HTR-8/SVneo (cell line): ENCODE data around the gene AGBL1.

Experiments used
- DNase-seq: peaks from one replicate; pipeline ENCODE4 v3.0.0; 2011; ENCODE audit warnings: low spot score, mixed read lengths; ENCODE audit not compliant: insufficient read length
- FAIRE-seq: peaks from 2 replicates; lab custom pipeline; 2011; peaks lifted over from hg19 to GRCh38; lab: Jason Lieb, UNC

The AGBL1 gene

DNA sequence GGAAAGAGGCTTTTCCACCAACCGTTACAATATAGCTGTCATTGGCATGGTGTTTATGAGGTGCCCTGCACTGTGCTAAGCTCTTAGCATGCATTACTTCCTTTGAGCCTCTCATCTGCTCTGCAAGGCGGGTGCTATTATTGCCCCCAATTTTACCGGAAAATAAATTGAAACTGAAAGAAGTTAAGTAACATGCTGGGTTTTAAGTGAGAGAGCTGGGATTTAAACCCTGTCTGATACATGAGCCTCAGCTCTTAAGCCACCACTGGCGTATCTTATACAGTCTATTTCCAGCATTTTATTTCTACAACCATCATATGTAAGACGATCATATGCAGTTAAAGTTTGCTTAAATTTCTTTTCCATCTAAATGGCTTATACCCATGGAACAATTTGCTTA lies 81.6 kb downstream of the AGBL1 start:
- FAIRE-seq (no peak), DNase-seq (no peak)

DNA sequence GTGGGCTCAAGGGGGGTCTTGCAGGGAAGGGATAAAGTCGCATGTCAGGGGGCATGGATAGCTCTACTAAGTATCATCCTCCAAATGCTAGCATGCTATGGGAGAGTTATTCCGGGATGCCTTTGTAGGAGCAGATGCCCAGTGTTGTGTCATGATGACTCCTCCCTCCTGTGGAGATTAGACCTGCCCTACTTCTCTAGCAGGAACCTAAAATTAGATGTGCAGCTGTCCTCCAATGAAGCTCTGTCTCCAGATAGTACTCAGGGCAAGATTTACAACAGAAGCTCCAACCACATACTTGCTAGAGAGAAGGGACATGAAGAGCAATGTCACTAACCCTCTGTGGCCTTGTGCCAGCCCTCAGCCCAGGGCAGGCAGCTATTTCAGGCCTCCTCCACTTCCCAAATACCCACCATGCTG lies 82.5 kb downstream of the AGBL1 start:
- no peak for DNase-seq
- FAIRE-seq = no peak

DNA sequence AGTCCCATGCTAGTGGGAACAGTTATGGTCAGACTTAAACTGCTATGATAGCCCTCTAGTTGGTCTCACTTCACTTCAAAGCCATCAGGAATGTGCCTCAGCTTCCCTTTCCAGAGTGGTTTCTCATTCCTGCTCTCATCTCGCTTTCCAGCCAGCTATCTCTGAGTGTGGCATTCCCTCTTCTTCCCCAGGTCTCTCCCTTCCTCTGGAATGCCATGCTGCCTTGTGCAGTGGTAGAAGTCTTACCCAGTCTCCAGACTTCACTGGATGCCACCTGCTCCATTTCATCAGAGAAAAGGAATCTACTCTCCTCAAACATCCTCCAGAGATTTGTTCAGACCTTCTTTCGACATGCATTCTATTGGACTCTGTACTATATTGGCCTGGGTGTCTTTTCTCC lies 83.0 kb downstream of the AGBL1 start:
- FAIRE-seq (no peak), DNase-seq (no peak)

DNA sequence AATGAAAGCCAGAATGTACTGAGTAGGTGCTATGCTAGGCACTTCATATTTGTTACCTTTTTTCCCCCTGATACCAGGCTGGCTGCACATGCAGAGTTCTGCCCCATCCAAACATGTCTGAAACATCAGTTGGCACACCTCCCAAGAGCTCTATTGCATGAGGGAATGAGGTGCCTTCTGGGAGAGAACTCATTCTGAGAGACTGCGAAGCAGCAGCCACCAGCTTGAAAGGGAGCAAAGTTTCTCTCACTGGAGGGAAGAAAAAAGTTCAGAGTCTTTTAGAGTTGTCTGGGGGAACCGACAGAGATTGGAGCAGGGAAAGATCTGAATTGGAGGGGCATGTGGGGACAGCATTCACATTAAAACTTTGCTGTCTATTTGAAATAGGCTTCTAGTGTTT lies 84.1 kb downstream of the AGBL1 start:
- DNase-seq (no peak), FAIRE-seq (no peak)

DNA sequence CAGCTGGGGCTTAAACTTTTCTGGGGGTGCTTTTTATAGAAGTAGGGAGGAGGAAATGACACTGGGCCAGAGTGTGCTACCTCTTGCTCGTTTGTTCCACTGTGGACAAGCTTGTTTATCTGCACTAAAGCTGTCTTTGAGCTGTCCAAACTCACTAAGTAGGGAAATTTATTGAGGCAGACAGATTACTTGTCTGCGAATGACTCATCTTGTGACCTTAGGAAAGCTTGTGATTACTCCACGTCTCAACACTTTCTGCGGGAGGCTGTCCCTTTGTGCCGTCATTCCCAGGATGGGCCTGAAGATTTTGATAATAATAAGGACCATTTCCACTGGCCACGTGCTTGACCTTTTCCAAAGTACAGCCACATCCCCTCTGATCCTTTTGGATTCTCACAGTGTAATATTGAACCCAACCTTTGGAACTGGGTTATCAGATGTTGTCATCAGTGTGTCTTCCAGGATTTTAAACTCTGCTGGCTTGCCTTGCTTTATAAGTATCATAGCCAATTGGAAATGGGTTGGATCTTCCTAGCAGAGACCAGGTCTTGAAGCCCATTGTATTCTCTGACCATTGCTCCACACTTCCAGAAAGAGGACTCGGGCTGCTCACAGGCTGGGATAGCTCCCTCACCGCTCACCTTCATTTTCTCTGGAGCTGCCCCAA lies 84.7 kb downstream of the AGBL1 start:
- DNase-seq (no peak), FAIRE-seq (no peak)

DNA sequence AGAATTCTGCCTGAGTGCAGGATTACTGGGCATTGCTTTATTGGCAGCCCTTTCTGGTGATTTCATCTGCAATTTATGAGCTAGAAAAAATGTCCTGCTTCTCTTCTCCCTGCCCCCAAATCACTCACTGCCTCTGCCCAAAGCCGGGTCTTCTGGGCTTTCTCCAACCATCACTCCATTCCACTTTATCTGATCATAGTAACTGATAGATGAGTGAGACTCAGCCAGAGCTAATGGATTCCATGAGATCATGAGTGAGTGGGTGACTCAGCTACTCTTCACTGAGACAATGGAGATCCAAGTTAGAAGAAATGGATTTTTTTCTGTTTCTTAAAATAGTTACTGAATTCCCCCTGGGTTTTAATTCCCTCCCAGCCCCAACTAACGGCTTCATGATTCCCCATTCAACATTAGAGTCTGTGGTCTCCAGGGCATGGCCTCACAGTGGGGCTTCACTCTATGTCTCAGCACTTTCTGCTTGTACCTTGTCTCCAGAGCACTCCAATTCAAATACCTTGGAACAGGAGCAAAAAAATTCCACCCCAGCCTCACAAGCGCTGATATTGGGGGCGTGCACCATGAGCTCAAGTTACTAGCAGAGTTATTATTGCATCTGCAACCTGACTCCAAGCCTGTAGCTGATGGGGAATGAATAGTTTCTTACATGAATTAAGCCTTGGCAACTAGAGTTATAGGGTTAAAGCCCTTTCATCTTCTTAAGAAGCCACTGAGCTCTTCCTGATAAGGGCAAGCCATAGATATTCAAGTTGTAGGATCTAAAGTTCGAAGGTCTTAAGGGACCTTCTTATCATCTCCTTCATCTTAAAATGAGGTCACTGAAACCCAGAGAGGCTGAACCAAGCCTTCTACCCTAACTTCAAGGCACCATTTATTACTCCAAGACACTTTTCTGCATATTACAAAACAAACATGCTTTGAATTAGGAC lies 85.9 kb downstream of the AGBL1 start:
- FAIRE-seq (no peak), DNase-seq (no peak)

DNA sequence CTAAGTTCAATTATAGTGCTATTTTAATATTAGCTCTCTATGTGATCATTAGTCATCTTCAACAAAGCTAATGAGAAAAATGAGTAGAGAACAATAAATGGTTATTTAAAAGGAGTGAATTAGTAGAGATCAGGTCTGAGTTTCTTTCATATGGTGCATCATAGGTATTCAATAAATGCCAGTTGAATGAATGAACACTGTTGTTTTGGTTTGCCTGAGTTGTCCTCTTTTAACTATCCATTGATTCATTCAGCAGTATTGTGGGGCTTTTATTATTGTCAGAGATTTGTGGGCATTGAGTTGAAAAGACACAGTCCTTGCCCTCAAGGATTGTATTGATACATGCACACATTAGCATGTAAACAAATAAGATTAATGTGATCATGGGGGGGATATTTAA lies 88.2 kb downstream of the AGBL1 start:
- DNase-seq = no peak
- no peak for FAIRE-seq

DNA sequence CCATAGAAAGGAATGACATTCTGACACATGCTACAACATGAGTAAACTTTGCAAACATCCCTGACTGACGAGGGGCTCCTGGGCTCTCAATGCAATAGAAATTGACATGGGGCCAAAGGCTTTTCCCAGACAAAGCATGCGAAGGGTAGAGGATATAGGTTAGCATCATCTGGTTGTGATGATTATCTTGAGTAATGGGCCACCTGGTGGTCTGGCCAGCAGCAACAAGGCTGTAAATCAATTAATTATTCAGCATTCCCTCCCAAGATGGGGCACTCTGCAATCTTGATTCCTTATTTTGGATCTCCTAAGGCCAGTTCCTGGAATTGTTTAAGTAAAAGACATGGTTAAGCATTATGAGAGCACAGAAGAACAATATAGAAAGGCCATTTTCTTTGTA lies 99.2 kb downstream of the AGBL1 start:
- FAIRE-seq = peak; percentile 38

DNA sequence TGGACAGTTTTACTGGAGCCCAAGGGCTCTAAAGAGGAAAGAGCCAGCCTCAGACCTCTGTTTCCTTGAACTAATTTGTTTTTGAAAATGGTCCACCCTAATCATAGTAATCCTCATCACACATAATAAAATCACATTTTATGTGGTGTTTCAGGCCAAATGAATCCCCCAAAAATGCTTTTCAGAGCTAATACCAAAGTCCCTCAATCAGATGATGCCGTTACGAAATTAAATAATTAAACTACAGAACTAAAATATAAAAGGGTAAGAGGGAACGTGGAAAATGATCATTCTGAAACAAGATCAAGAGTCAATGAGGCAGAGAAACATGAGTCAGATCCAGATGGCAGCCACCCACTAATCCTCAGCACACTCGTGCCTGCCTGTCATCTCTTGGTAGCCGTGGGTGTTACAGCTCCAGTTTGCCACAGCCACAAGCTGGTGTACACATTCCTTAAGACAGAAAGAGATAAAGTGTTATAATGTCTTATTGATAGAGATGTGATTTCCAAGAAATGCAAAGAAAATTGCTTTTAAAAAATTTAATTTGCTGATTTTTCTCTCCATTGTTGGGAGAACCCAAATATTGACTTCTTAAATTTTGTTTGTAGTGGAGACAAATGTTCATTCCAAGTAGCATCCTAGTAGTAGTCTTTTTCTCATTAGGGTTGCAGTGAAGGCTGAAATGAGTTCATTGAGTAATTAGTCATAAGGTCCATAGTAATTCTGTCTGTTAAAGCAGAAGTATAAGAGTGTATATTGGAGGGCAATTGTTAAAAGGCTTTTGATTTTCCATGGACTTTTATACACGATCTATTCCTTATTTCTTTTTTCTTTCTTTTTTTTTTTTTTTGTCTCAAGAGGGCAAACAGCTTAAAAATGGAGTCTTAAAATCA lies 104.2 kb downstream of the AGBL1 start:
- FAIRE-seq = no peak
- DNase-seq = no peak

More for the DNA sequence above, 99.2 kb downstream of the AGBL1 start:
- DNase-seq = no peak

DNA sequence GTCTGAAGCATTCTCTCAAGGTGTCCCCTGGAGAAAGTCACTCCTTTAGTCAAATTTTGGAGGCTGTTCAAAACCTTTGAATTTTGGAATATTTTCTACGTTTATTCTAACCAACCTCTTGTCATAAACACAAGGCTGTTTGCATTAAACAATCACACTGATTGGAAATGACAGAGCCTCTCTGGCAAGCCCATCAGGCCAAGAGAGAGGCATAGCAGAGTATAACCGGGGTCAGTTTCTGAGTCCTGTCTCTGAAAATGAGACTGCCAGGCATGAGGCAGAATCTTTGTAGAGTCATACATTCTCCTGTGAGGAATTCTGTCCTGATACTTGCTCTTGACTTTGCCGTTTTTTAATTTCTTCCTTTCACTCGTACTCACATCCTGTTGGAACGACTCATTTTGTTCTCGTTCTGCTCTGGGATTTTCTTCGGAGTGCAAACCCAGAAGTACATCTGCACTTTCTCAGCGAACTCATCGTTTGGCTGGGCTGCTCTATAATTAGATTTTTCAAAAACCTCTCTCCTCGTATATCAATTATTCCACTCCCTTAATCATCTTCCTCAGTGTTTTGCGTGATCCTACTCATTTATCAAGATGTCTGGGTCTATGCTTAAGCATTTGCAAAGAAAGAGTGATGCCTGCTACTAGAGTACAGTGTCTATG lies 114.2 kb downstream of the AGBL1 start:
- DNase-seq = no peak
- FAIRE-seq = no peak

DNA sequence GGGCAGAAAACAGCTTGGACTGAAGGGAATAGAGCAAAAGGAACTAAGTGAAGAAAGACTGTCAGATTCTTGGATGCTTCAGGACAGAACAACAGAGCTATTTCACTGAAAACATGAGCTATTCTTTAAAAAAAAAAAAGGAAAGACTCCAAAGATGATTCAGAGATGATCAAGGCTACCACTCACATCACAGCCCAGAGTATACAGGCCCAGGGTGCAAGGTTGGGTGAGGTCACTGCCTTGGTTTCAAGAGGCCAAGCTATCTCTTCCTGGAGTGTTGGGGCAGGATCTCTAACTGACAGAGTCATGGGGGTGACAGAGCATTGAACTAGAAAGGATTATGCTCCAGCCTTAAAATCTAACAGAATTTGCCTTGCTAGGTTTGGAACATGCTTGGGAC lies 118.1 kb downstream of the AGBL1 start:
- no peak for DNase-seq
- FAIRE-seq = no peak

DNA sequence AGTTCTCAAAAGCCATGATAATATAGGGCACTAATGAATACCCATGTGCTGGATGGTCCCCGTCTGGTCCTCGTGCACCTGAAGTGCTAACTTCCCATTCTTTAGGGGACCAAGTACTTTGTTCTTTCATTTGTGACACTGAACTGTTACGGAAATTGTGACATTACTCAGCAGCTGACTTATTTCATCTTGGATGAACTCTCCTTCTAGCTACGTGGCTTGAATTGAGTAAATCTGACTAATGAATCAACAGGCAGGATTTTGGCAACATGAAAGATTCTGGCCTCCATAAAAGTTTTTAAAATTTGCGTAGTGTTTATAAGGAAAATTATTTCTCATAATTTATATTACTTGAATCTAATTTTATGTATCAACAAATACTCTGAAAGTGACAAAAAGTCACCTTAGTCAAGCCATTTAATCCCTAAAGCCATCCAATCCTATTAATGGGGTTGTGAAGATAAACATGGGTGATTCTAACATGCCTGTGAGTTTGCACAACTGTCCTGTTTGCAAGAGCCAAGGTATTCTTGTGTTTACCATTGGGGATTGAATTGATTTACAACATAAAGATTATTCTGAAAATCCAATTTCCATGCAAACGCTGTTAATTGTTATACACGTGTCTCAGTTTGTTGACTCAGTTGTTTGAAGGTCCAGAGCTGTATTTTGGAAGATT lies 119.9 kb downstream of the AGBL1 start:
- no peak for FAIRE-seq
- DNase-seq = no peak

DNA sequence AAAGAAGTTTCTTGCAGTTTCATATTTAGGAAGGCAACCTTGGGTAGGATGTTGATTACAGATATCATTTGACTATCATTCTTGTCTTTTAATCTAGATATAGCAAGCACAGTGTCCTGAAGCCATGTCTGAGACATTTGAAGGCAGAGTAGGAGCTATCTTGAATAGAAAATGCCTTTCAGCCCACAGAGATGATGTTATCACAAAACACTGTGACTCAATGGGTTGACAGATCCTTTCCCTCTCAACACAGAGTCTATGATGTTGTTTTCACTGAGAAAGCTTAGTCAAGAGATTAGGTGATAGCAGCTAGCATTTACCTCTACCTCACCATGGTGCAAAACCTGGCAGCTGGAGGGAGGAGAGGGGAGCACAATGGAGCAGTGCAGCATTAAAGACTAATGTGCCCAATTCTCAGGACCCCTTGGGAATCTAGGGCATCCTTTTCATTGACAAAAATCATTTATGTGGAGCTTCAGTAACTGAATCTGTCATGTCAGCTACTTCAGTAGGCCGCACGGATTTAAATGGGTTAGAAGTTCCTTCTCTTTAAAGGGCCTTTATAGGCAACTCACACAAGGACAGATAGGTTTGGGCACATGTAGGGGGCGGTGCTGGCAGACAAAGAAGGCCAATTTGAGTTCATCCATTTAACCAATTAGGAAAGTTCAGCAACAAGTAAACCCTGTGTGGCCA lies 121.8 kb downstream of the AGBL1 start:
- DNase-seq = no peak
- FAIRE-seq = no peak

DNA sequence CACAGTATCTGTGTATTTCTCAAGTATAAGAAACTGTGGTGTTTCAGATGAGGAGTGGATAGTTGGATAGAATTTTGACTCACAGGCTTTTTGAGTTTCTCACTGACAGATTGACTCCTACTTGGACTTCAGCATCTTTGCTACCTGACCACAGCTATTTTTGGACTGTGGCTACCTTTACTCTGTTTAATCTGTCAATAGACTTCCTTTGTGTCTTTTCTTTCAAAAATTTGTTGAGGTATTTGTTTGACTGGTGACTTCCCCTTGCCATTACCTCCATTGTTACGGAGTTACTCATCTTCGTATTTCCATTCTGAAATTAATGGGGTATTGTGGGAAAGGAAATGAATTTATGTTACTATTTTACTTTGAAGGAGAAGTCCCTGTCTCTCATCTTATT lies 123.8 kb downstream of the AGBL1 start:
- DNase-seq = no peak
- no peak for FAIRE-seq

DNA sequence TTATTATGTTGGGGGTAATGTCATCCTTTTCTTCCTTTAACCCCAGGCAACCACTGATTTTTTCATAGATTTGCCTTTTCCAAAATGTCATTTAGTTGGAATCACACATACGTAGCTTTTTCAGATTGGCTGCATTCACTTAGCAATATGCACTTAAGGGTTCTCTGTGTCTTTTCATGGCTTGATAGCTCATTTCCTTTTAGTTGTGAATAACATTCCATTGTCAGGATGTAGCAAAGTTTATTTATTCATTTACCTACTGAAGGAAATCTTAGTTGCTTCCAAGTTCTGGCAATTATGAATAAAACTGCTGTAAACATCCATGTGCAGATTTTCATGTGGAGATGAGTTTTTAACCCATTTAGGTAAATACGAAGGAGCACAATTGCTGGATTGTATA lies 125.4 kb downstream of the AGBL1 start:
- no peak for FAIRE-seq

DNA sequence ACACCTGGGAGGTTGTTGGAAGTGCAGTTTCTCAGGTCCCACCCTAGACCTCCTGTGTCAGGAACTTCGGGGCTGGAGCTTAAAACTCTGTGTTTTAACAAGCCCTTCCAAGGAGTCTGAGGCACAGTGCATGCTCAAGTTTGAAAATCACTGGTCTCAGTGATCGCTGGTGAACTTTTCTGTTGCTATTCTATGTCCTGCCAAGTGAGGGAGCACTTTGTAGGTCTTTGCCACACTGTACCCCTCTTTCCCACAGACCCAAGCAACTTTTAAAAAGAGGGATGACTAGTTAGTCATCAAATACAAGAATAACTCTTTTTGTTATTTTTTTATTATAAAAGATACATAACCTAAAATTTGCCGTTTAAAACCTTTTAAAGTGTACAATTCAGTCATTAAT lies 133.7 kb downstream of the AGBL1 start:
- FAIRE-seq (no peak), DNase-seq (no peak)

More for the DNA sequence above, 125.4 kb downstream of the AGBL1 start:
- no peak for DNase-seq

DNA sequence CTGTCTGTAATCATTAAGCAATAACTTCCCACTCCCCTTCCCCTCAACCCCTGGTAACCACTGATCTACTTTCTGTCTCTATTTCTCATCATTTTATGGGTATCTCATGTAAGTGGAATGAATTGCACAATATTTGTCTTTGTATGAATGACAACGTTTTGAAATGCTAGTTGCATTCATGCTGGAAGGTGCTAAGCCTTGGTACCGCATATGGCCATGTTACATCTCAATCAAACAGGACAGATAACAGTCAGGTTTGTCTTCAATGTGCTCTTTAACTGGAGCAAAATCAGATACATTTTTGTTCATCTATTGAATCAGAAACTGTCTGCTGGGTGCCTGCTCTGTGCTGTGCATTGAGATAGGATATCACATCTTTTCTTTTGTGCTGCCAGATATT lies 134.2 kb downstream of the AGBL1 start:
- no peak for DNase-seq

DNA sequence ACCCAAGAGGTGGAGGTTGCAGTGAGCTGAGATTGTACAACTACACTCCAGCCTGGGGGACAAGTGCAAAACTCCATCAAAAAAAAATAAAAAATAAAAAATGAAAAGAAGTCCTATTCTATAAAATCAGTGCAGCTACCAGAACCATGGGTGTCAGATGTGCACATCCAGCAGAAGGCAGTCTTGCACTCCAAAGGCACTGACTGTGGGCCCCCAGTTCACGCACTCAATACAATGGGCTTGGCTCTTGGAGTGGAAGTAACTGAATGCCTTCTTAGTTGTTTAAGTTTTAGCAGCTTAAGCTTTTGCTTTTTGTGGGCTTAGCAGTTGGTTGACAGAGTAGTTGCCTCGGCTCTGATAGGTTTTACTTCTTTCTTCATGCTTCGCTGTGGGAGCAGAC lies 141.4 kb downstream of the AGBL1 start:
- FAIRE-seq (no peak), DNase-seq (no peak)

More for the DNA sequence above, 134.2 kb downstream of the AGBL1 start:
- no peak for FAIRE-seq

DNA sequence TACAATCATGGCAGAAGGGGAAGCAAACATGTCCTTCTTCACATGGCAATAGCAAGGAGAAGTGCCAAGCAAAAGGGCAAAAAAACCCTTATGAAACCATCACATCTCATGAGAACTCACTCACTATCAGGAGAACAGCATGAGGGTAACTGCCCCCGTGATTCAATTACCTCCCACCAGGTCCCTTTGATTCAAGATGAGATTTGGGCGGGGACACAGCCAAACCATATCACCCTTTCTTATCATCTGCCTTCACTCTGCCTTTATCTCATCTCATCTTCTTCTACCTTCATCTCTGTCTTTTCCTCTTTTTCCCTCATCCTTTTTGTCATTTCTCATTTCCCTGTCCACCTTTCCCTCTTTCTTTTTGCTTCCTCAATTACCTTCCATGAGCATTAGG lies 149.6 kb downstream of the AGBL1 start:
- FAIRE-seq (no peak), DNase-seq (no peak)
